GM18858 (cell line): ENCODE measurements around the gene VPS35.
"Not testable (repeated sequence)": the region's sequence is repeated elsewhere in the genome, so short reads cannot be mapped to it uniquely, and the experiment has no call there.

Source experiments
- ATAC-seq: cut with Tn5 transposase; IDR thresholded peaks from one replicate; pipeline ENCODE4 v1.9.1; 2021; ENCODE audit not compliant: unreplicated experiment

The VPS35 gene

DNA sequence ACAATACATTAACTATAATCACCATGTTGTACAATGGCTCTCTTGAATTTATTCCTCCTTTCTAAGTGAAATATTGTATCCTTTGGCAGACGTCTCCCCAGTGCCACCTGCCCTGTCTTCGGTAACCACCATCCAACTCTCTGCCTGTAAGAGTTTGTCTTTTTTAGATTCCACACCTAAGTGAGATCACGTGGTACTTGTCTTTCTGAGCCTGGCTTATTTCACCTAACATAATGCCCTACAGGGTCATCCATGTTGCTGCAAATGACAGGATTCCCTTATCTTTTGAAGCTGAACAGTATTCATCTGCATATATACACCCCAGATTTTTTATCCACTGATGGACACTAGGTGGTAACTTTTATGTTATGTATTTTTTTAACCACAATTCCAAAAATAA is 24.7 kb upstream of the VPS35 start:
- no peak for ATAC-seq

GRCh38 chr16:46712911-46713310 is 23.9 kb upstream of the VPS35 start:
- ATAC-seq = no peak

DNA sequence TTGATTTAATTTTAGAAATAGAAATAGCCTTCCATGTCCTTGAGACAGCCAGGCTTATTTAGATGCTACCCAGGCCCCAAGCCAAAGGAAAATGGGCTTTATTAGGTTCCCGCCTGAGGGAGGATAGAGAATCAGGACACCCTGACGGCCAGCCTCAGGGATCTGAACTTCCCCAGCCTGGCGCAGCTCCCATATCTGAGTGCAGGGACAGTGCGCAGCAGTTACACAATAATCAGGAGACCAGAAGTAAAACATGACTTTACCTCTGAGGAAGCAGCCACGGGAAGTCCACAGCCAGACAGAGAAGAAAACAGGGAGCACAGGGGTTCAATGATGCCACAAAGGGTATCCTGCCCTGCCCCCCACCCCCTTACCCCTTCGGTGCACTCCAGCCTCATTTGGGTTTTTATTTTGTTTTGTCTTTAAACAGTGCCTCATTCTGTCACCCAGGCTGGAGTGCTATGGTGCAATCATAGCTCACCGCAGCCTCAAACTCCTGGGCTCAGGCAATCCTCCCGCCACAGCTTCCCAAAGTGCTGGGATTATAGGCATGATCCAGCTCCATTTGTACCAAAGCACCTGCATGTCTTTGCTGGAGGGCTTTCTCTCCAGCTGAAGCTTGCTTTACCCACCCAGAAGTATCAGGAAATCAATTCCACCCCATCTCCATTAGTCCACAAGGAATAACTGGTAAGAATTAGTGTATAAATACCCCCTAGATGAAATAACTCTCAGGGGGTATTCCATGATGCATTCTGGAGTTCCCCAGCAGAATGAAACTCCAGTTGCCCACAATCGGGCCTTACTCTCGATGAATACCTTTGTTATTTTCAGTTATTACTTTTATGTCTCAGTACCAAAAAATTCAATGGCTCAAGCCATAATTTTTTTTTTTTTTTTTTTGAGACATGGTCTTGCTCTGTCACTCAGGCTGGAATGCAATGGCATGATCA is 22.4 kb upstream of the VPS35 start:
- no peak for ATAC-seq

DNA sequence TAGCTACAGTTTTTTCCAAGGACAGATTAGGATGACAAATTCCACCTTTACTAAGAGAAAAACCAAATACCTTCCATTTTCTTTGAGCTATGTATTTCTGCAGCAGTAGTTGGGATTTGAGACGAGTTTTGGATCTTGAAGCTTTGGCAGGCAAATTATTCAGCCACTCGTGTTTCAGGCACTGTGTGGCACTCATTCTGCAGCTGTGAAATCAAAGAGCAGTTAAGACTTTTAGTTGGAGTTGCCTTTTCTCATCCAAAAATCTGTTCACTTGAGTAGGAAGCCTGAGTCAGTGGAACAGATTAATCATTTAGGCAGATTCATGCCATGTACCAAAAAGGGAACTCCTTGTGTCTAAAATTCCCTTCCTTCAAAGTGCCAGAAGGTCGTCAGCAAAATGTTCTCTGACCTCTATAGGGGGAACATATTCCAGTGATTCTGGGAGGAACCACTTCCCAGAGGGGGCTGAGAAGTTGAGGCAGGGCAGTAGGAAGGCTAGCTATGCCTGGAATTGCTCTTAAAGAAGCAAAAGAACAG is 20.6 kb upstream of the VPS35 start:
- ATAC-seq = no peak

DNA sequence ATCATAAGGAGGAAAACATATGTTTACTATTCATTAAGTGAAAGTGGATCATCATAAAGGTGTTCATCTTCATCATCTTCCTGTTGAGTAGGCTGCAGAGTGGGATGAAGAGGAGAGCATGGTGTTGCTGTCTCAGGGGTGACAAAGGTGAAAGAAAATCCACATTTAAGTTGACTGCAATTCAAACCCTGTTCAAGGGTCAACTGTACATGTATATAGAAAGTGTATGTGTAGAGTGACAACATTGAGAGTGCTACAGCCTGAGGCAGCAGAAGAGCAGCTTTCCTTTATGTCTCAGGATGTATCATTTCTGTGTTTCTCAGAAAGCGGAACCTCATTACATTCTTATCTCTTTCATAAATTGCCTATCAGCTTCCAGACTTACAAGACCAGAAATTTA is 17.7 kb upstream of the VPS35 start:
- ATAC-seq = no peak

- ATAC-seq = no peak
Observed at GRCh38 chr16:46702030-46702429, 13.1 kb upstream of the VPS35 start.

DNA sequence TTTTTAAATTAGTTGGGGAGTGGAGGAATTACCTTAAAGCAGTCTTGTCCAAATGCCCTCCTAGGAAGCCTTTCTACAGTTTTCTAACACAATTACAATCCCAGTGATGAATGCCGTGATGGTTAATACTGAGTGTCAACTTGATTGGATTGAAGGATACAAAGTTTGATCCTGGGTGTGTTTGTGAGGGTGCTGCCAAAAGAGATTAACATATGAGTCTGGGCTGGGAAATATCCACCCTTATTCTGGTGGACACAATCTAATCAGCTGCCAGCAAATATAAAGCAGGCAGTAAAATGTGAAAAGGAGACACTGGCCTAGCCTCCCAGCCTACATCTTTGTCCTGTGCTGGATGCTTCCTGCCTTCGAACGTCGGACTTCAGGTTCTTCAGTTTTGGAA is 12.6 kb upstream of the VPS35 start:
- no peak for ATAC-seq

DNA sequence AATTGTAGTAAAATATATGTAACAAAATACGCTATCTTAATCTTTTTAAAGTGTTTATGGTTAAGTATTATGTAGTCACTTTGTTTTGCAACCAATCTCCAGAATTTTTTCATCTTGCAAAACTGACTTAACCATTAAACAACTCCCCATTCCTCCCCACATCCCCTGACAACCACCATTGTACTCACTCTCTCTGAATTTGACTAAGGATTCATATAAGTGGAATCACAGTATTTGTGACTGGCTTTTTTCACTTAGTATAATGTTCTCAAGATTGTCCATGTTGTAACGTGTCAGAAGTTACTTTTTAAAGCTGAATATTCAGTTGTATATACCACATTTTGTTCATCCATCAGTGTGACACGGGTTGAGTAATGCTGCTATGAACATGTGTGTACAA is 11.1 kb upstream of the VPS35 start:
- ATAC-seq = no peak

- no peak for ATAC-seq
Observed at GRCh38 chr16:46696957-46697356, 8.0 kb upstream of the VPS35 start.

- no peak for ATAC-seq
Observed at GRCh38 chr16:46695937-46696336, 7.0 kb upstream of the VPS35 start.

- ATAC-seq = no peak
Observed at GRCh38 chr16:46693598-46693997, 4.6 kb upstream of the VPS35 start.

DNA sequence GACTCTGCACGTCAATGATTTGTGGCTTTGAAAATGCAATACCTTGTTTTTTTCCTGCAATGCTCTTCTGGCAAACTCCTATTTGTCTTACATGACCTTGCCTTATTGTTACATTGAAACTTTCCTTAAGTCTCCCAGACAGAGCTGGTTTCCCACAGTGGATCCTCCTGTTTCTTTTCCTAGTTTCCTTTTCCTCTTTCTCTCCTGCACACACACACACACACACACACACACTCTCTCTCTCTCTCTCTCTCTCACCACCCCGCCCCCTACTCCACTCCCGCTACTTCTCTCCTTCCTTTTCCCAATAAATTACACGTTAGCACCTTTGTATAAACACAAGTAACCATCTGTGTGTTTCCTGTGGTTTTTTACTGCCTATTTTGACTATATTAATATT is 2.7 kb upstream of the VPS35 start:
- ATAC-seq = no peak

- no peak for ATAC-seq
Observed at GRCh38 chr16:46690281-46691178, 1.6 kb upstream of the VPS35 start.

DNA sequence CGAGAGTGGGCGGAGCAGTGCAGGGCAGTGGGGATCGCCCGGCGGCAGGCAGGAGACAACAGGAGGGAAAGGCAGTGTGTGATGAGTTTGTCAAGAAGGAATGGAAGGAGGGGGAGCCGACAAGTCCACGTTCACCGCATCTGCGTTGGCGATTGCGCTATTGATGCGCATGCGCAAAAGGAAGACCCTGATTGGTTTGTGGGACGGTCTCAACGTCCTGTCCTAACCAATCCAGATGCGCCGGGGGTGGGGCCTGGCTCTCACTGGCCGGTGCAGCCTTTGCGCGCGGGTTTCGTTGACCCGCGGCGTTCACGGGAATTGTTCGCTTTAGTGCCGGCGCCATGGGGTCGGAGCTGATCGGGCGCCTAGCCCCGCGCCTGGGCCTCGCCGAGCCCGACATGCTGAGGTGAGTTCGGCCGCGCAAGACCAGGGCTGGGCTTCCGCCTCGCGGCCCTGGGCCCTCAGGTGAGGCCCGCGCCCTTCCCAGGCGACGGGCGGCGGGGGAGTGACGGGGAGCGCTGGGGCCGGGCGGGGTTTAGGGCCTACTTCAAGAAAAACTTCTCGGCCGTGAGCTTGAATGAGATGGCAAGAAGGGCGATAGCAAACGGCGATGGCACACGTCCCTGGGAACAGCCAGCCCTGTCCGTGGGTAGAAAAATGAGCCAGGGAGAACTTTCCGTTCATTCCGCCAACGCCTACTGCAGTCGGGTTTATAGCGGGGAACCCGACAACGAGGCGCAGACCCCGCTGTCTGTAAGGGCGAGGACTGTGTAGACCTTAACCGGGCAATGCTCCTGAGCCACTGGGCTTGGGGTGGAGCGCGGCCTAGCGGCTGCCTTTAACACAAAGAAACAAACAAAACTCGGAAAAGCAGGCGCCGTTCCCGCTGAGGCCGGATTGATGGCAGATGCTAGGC is 645 bp upstream of the VPS35 start, which contains the start of gene ORC6:
TSS of gene ORC6 (plus strand) at position 295 of the 916 bp plus-strand sequence. CDS start at position 342, 47 bp downstream.
- peak; percentile 61 for ATAC-seq

DNA sequence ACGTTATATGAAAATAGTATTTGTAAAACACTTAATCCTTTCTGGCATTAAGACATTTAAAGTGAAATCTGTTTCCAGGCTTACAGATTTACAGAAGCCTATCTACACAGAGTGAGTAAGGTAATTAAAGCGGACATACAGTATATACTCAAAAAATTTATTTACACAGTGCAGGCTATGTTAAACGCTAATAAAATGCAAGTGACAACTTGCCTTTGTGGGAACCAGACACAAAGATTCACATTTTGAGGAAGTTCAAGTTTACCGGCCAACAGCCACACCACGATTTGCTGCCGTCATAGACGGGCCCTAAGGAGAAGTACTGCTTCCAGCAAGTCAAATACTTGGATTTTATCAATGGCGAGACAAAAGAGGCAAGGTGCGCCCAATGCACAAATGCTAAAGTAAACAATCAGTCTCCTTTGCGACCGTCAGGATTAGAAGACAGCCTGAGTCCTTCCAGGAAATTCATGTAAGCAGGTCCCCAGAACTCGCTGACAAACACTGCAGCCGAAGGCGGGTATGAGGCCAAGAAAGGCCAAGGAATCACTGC is 801 bp downstream of the VPS35 start:
- ATAC-seq = no peak

DNA sequence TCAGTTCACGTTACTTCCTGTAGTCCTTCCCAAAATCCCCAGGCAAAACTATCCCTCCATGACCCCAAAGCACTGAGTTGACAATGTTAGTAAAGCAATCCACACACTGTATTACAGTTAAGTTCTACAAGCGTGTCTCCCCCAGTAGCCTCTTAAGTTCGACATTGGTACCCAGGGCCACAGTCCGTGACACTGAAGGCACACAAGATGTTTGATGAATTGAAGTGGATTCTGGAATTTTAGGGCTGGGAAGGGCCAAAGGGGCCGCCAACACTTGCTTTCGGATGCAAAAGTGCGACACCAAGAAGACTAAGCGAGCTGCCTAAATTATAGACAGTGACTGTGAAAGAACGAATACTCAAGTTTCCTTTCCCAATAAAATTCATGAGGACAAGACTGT is 1.5 kb downstream of the VPS35 start:
- no peak for ATAC-seq

- no peak for ATAC-seq
Observed at GRCh38 chr16:46686815-46687473, 2.0 kb downstream of the VPS35 start.

GRCh38 chr16:46681867-46682266 is 7.1 kb downstream of the VPS35 start:
- not testable (repeated sequence) for ATAC-seq

DNA sequence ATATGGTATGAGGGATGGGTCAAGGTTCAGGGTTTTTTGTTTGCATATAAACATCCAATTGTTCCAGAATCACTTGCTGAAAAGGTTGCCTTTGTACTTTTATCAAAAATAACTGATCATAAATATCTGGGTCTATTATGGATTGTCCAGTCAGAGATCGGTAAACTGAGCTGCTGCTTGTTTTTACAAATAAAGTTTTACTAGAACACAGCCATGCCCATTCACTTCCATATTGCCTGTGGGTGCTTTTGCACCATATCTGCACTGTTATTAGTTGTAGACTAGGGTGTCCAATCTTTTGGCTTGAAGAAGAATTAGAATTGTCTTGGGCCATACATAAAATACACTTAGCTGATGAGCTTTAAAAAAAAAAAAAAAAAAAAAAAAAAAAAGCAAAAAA is 11.0 kb downstream of the VPS35 start:
- ATAC-seq = not testable (repeated sequence)
